ENCODE measurements around the gene CIB2. TPM values are rescaled to one million over a fixed set of nuclear protein-coding genes. Genes with fewer than 3 reads are reported as not detected.

Gene CIB2
- 3.5 and 3.7 TPM in 2 replicates for total RNA-seq

- no peak for TF ChIP-seq CTCF (IDR thresholded peaks at IDR 0.05)
- peak within 1 kb of the TSS; percentile 84 for H3K4me3 Mint-ChIP-seq
- peak within 1 kb of the TSS; percentile 66 for H3K27ac Mint-ChIP-seq
- peaks cover 16% of the 10 kb centered on the region for H3K4me1 Mint-ChIP-seq
- ChIA-PET CTCF (interaction anchor here (0.8 to 10.9 kb wide), 15 partner anchors 8 to 306 kb away, joined by 3 to 202 read pairs (median 5); partner anchors contain the start of genes IDH3A and IREB2), POLR2A (interaction anchor here (0.8 to 2.8 kb wide), 10 partner anchors 18 to 168 kb away, joined by 3 to 28 read pairs (median 5); partner anchors contain the start of genes IDH3A and SKIC8)
- no peaks in the 10 kb centered on the region for H3K9me3 Mint-ChIP-seq
- no peaks in the 10 kb centered on the region for H3K27me3 Mint-ChIP-seq
- intact Hi-C loops (cut with micrococcal nuclease) = loop anchor here (1.0 to 2.0 kb wide), 5 partner anchors 18 to 110 kb away; partner anchors contain the start of gene IDH3A
- H3K36me3 Mint-ChIP-seq (ENCODE audit: low read depth) = no peaks in the 10 kb centered on the region
- DNase-seq = peak; percentile 88
- peak; percentile 96 for ATAC-seq (ENCODE audit: low read depth)
Observed at GRCh38 chr15:78131295-78132061, at the start of gene CIB2. Gene CIB2 (minus strand): TSS chr15:78131445. CDS start chr15:78131215, 230 bp downstream.

- Mint-ChIP-seq H3K4me1 (peaks cover 13% of the 10 kb centered on the region), H3K27ac (no peak overlapping the region), H3K27me3 (peaks cover 2% of the 10 kb centered on the region), H3K9me3 (no peaks in the 10 kb centered on the region), H3K4me3 (no peak overlapping the region), H3K36me3 (ENCODE audit: low read depth) (no peaks in the 10 kb centered on the region)
- DNase-seq = no peak
- no peak for ATAC-seq (ENCODE audit: low read depth)
- CTCF ChIA-PET = interaction anchor here (0.9 kb wide), 1 partner anchor 16 kb away, joined by 3 read pairs; no protein-coding TSS in a partner anchor
- POLR2A ChIA-PET = no interaction called here
- intact Hi-C loops (cut with micrococcal nuclease) = loop anchor here (10.0 kb wide), 1 partner anchor 185 kb away; no protein-coding TSS in a partner anchor
- no peak for TF ChIP-seq CTCF (IDR thresholded peaks at IDR 0.05)
Observed at GRCh38 chr15:78179906-78180305, 48.7 kb upstream of the CIB2 start.

- Mint-ChIP-seq H3K4me1 (peaks cover 19% of the 10 kb centered on the region), H3K36me3 (ENCODE audit: low read depth) (peaks cover 3% of the 10 kb centered on the region), H3K27ac (no peak overlapping the region), H3K4me3 (no peak overlapping the region), H3K9me3 (no peaks in the 10 kb centered on the region), H3K27me3 (no peaks in the 10 kb centered on the region)
- DNase-seq = no peak
- TF ChIP-seq CTCF (IDR thresholded peaks at IDR 0.05) = no peak
- POLR2A ChIA-PET = no interaction called here
- CTCF ChIA-PET = interaction anchor here (1.8 to 5.9 kb wide), 2 partner anchors 16 to 23 kb away, joined by 5 to 37 read pairs; no protein-coding TSS in a partner anchor
- no peak for ATAC-seq (ENCODE audit: low read depth)
- intact Hi-C loops (cut with micrococcal nuclease) = loop anchor here (10.0 kb wide), 1 partner anchor 185 kb away; no protein-coding TSS in a partner anchor
Observed at GRCh38 chr15:78179286-78179840, 48.1 kb upstream of the CIB2 start.

- intact Hi-C loops (cut with micrococcal nuclease) = loop anchor here (10.0 kb wide), 1 partner anchor 183 kb away; no protein-coding TSS in a partner anchor
- Mint-ChIP-seq H3K36me3 (ENCODE audit: low read depth) (peaks cover 3% of the 10 kb centered on the region), H3K4me3 (no peak overlapping the region), H3K27ac (no peak overlapping the region), H3K9me3 (no peaks in the 10 kb centered on the region), H3K4me1 (peaks cover 32% of the 10 kb centered on the region), H3K27me3 (no peaks in the 10 kb centered on the region)
- TF ChIP-seq CTCF (IDR thresholded peaks at IDR 0.05) = no peak
- no peak for ATAC-seq (ENCODE audit: low read depth)
- CTCF ChIA-PET = interaction anchor here (0.8 to 5.9 kb wide), 6 partner anchors 17 to 64 kb away, joined by 3 to 37 read pairs (median 6); partner anchors contain the start of gene CIB2
- POLR2A ChIA-PET = interaction anchor here (2.7 kb wide), 1 partner anchor 30 kb away, joined by 7 read pairs; the partner anchor contains the start of gene IDH3A
- DNase-seq = no peak
Observed at GRCh38 chr15:78178064-78178463, 46.8 kb upstream of the CIB2 start.

All from activated B cell treated with CpG ODN at 0.5 μM for 24 hours (primary cell).